GM12892 (cell line): ENCODE results near the gene ELP4.

Source experiments
- POLR2A ChIP-seq: IDR thresholded peaks from 2 replicates; pipeline ENCODE4 v1.6.1; 2011; ENCODE audit warnings: low read depth, low read length, control low read depth
- POLR2AphosphoS5 ChIP-seq: IDR thresholded peaks from 2 replicates; pipeline ENCODE4 v1.6.1; 2011; ENCODE audit warnings: low read depth, low read length, control low read depth

- no peak for TF ChIP-seq POLR2A
- TF ChIP-seq POLR2AphosphoS5, result no peak
Measured at GRCh38 chr11:31711137-31711536, 201.6 kb downstream of the ELP4 start.
